ENCODE results near the gene COMP. TPM values are rescaled to one million over a fixed set of nuclear protein-coding genes. Genes with fewer than 3 reads are reported as not detected.

COMP gene
- total RNA-seq, 1 experiment from 2014 or later: 0.13 TPM

DNA sequence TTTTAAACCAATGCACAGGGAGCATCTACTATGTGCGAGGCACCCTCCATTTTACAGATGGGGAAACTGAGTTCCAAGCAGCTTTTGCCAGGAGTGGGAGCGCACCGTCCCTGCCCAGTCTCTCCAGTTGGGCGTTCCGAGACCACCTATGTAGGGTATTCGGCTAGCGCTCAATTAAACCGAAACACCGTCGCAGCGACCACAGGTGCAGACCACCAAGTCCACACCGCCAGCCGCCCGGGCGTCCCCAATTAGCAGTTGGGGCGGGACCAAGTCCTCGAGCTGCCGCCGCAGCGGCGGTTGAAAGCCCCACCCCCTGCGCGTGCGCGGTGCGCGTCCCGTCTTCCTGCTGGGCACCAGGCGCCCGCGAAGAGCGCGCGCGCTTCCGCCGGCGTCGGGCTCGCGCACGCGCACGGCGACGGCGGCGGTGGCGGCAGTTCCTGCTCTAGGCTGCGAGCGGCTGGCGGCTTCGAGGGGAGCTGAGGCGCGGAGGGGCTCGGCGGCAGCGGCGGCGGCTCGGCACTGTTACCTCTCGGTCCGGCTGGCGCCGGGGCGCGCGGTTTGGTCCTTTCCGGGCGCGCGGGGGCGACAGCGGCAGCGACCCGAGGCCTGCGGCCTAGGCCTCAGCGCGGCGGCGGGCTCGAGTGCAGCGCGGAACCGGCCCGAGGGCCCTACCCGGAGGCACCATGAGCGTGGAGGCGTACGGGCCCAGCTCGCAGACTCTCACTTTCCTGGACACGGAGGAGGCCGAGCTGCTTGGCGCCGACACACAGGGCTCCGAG, 40.6 kb upstream of the COMP start, which contains the start of gene UPF1:
Gene UPF1, plus strand, starts transcription at position 436 of the 782 bp plus-strand sequence. Its CDS starts 251 bp downstream, at position 687.
- H3K4me3 Mint-ChIP-seq: peak within 1 kb of the TSS; percentile 94
- H3K27me3 Mint-ChIP-seq (ENCODE audit: low read depth): peaks cover 33% of the 10 kb centered on the region
- peak; percentile 72 for ATAC-seq
- H3K36me3 Mint-ChIP-seq: peaks cover 20% of the 10 kb centered on the region
- H3K4me1 Mint-ChIP-seq: peaks cover 24% of the 10 kb centered on the region
- ChIA-PET CTCF (interaction anchor here (0.7 to 4.7 kb wide), 16 partner anchors 9 to 362 kb away, joined by 3 to 64 read pairs (median 5); partner anchors contain the start of genes CERS1 and REX1BD), POLR2A (interaction anchor here (0.5 to 1.0 kb wide), 4 partner anchors 13 to 868 kb away, joined by 3 to 4 read pairs (median 4); no protein-coding TSS in a partner anchor)
- peak; percentile 98 for DNase-seq (ENCODE audit: low spot score)
- H3K9me3 Mint-ChIP-seq: peaks cover 8% of the 10 kb centered on the region; the same call in 1 of the 2 replicates
- H3K27ac Mint-ChIP-seq: peak within 1 kb of the TSS; percentile 84
- 0 out of 2 replicates have a peak, but pooled peaks have one; percentile 9 for TF ChIP-seq ZNF317 (CRISPR knock-in tag; IDR thresholded peaks at IDR 0.05; ENCODE audit: borderline replicate concordance, low read depth)
- peak; percentile 82 for TF ChIP-seq FOXP1 (CRISPR knock-in tag; IDR thresholded peaks at IDR 0.05; ENCODE audit: borderline replicate concordance)
- TF ChIP-seq SP1 (CRISPR knock-in tag; conservative IDR thresholded peaks at IDR 0.05): peak; percentile 41; the same call in 1 of the 2 replicates
- TF ChIP-seq EMX1 (CRISPR knock-in tag; IDR thresholded peaks at IDR 0.05): no peak
- peak; percentile 83 for TF ChIP-seq GTF2I (CRISPR knock-in tag; conservative IDR thresholded peaks at IDR 0.05)
- no peak for TF ChIP-seq AFF4 (CRISPR knock-in tag; IDR thresholded peaks at IDR 0.05; ENCODE audit: borderline replicate concordance)
- peak; percentile 82 for TF ChIP-seq FOXP4 (CRISPR knock-in tag; IDR thresholded peaks at IDR 0.05)
- TF ChIP-seq ESRRA (CRISPR knock-in tag; IDR thresholded peaks at IDR 0.05; ENCODE audit: borderline replicate concordance): 0 out of 2 replicates have a peak, but pooled peaks have one; percentile 3
- TF ChIP-seq ZNF121 (CRISPR knock-in tag; IDR thresholded peaks at IDR 0.05): peak; percentile 31; the same call in 1 of the 2 replicates
- TF ChIP-seq, protein P1, sequence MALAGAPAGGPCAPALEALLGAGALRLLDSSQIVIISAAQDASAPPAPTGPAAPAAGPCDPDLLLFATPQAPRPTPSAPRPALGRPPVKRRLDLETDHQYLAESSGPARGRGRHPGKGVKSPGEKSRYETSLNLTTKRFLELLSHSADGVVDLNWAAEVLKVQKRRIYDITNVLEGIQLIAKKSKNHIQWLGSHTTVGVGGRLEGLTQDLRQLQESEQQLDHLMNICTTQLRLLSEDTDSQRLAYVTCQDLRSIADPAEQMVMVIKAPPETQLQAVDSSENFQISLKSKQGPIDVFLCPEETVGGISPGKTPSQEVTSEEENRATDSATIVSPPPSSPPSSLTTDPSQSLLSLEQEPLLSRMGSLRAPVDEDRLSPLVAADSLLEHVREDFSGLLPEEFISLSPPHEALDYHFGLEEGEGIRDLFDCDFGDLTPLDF (CRISPR knock-in tag; IDR thresholded peaks at IDR 0.05): no peak
- peak; percentile 59; the same call in 1 of the 2 replicates for TF ChIP-seq CREM (CRISPR knock-in tag; IDR thresholded peaks at IDR 0.05)
- TF ChIP-seq NR3C1 (CRISPR knock-in tag; conservative IDR thresholded peaks at IDR 0.05; ENCODE audit: low read depth): 0 out of 2 replicates have a peak, but pooled peaks have one; percentile 49
- no peak for TF ChIP-seq MXD4 (CRISPR knock-in tag; IDR thresholded peaks at IDR 0.05; ENCODE audit: borderline replicate concordance)
- TF ChIP-seq NFYB (CRISPR knock-in tag; conservative IDR thresholded peaks at IDR 0.05; ENCODE audit: low read depth): 0 out of 2 replicates have a peak, but pooled peaks have one; percentile 9
- no peak for TF ChIP-seq ZNF532 (CRISPR knock-in tag; IDR thresholded peaks at IDR 0.05; ENCODE audit: borderline replicate concordance)
- TF ChIP-seq, protein P2, sequence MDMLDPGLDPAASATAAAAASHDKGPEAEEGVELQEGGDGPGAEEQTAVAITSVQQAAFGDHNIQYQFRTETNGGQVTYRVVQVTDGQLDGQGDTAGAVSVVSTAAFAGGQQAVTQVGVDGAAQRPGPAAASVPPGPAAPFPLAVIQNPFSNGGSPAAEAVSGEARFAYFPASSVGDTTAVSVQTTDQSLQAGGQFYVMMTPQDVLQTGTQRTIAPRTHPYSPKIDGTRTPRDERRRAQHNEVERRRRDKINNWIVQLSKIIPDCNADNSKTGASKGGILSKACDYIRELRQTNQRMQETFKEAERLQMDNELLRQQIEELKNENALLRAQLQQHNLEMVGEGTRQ (CRISPR knock-in tag; IDR thresholded peaks at IDR 0.05): peak; percentile 36; the same call in 1 of the 2 replicates
- TF ChIP-seq, protein P3, sequence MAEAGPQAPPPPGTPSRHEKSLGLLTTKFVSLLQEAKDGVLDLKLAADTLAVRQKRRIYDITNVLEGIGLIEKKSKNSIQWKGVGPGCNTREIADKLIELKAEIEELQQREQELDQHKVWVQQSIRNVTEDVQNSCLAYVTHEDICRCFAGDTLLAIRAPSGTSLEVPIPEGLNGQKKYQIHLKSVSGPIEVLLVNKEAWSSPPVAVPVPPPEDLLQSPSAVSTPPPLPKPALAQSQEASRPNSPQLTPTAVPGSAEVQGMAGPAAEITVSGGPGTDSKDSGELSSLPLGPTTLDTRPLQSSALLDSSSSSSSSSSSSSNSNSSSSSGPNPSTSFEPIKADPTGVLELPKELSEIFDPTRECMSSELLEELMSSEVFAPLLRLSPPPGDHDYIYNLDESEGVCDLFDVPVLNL (CRISPR knock-in tag; IDR thresholded peaks at IDR 0.05; ENCODE audit: borderline replicate concordance, low read depth): 0 out of 2 replicates have a peak, but pooled peaks have one; percentile 23
- no peak for TF ChIP-seq NR2C2 (CRISPR knock-in tag; IDR thresholded peaks at IDR 0.05)
- peak; percentile 71 for TF ChIP-seq HMGXB4 (CRISPR knock-in tag; IDR thresholded peaks at IDR 0.05)

Data from WTC11 (cell line).